Superior temporal gyrus (tissue), 1 donor: Measurements from ENCODE around the gene MEX3D.

Source experiments
- DNase-seq: peaks from one replicate; pipeline ENCODE4 v3.0.0-alpha.2; 2016; ENCODE audit errors: extremely low spot score

The MEX3D gene

GRCh38 chr19:1593501-1593772 is 25.3 kb upstream of the MEX3D start:
- no peak for DNase-seq

GRCh38 chr19:1592755-1593500 is 24.8 kb upstream of the MEX3D start, which contains the start of gene MBD3:
Gene MBD3 (minus strand): TSS chr19:1592865. CDS start chr19:1592631, 234 bp downstream.
- peak; percentile 92 for DNase-seq

- peak; percentile 88 for DNase-seq
Observed at GRCh38 chr19:1592024-1592754, 24.1 kb upstream of the MEX3D start.

GRCh38 chr19:1591421-1592023 is 23.4 kb upstream of the MEX3D start:
- DNase-seq: no peak

GRCh38 chr19:1590641-1591397 is 22.7 kb upstream of the MEX3D start:
- no peak for DNase-seq

- no peak for DNase-seq
Observed at GRCh38 chr19:1587872-1588271, 19.7 kb upstream of the MEX3D start.

- DNase-seq: no peak
Observed at GRCh38 chr19:1585243-1585580, 17.1 kb upstream of the MEX3D start.

GRCh38 chr19:1584500-1585242 is 16.5 kb upstream of the MEX3D start:
- DNase-seq: no peak

GRCh38 chr19:1582201-1582600 is 14.1 kb upstream of the MEX3D start:
- no peak for DNase-seq

- no peak for DNase-seq
Observed at GRCh38 chr19:1580957-1581356, 12.8 kb upstream of the MEX3D start.

GRCh38 chr19:1580382-1580781 is 12.3 kb upstream of the MEX3D start:
- no peak for DNase-seq

GRCh38 chr19:1579222-1579621 is 11.1 kb upstream of the MEX3D start:
- no peak for DNase-seq

- DNase-seq: no peak
Observed at GRCh38 chr19:1577929-1578618, 9.9 kb upstream of the MEX3D start.

GRCh38 chr19:1577090-1577928 is 9.2 kb upstream of the MEX3D start:
- DNase-seq: no peak

- DNase-seq: no peak
Observed at GRCh38 chr19:1576242-1577089, 8.3 kb upstream of the MEX3D start.

GRCh38 chr19:1575323-1576241 is 7.5 kb upstream of the MEX3D start:
- DNase-seq: no peak

GRCh38 chr19:1574354-1575136 is 6.4 kb upstream of the MEX3D start:
- no peak for DNase-seq
